ENCODE data around the gene CCDC73. TPM values are rescaled to one million over a fixed set of nuclear protein-coding genes. Genes with fewer than 3 reads are reported as not detected.
"Not testable (repeated sequence)": the region's sequence is repeated elsewhere in the genome, so short reads cannot be mapped to it uniquely, and the experiment has no call there.

Gene CCDC73
- total RNA-seq, 1 experiment from 2014 or later: 0.04 TPM

GRCh38 chr11:32826113-32826512, 31.7 kb upstream of the CCDC73 start:
- peaks cover 29% of the 10 kb centered on the region for H3K27me3 Mint-ChIP-seq (ENCODE audit: low read depth)
- H3K23me2 ChIP-seq (ENCODE audit: insufficient read length, low read depth, low read length, poor library complexity, severe bottlenecking): peaks cover 10% of the 10 kb centered on the region
- no peak for DNase-seq
- H3K27ac Mint-ChIP-seq: no peak overlapping the region
- H3K79me2 ChIP-seq (ENCODE audit: insufficient read depth, low read length): no peaks in the 10 kb centered on the region
- no CpG with 5 or more reads among the region's 3 CpGs for WGBS (ENCODE audit: extremely low coverage, insufficient read length, low lambda C conversion rate)
- H3K56ac ChIP-seq (ENCODE audit: insufficient read length, low read depth, low read length): no peak overlapping the region
- no peak overlapping the region for H3K4me3 Mint-ChIP-seq
- H3K14ac ChIP-seq (ENCODE audit: insufficient read depth, low read length): no peak overlapping the region
- H2AK5ac ChIP-seq (ENCODE audit: insufficient read length, low read length): no peak overlapping the region
- H3K9me3 Mint-ChIP-seq: no peaks in the 10 kb centered on the region
- H3K9ac ChIP-seq (ENCODE audit: extremely low read depth, insufficient read length, low read length): no peak overlapping the region
- H3K4me1 Mint-ChIP-seq: peaks cover 5 to 8% of the 10 kb centered on the region in 2 experiments
- H4K5ac ChIP-seq (ENCODE audit: insufficient read length, low read depth, low read length): no peak overlapping the region
- no peak overlapping the region for H2BK120ac ChIP-seq (ENCODE audit: low read depth, low read length, poor library complexity, severe bottlenecking)
- TF ChIP-seq CTCF (conservative IDR thresholded peaks at IDR 0.05): no peak
- no peaks in the 10 kb centered on the region for H3K4me1 ChIP-seq (ENCODE audit: insufficient read depth, low read length)
- H4K8ac ChIP-seq (replicated peaks; ENCODE audit: insufficient read length, low read depth, low read length): no peak overlapping the region
- no peaks in the 10 kb centered on the region for H4K20me1 ChIP-seq (ENCODE audit: control insufficient read depth, insufficient read depth, insufficient read length)
- no peak overlapping the region for H3K27ac ChIP-seq (ENCODE audit: insufficient read length, low read depth, low read length)
- no peak overlapping the region for H2AFZ ChIP-seq (ENCODE audit: low read length)
- H2BK20ac ChIP-seq (ENCODE audit: low read depth, low read length, poor library complexity, severe bottlenecking): no peak overlapping the region
- H2BK12ac ChIP-seq (ENCODE audit: insufficient read length, low read depth, low read length): no peak overlapping the region
- no peak overlapping the region for H2BK15ac ChIP-seq (ENCODE audit: low read depth, low read length)
- H3K18ac ChIP-seq (ENCODE audit: insufficient read length, low read depth, low read length): no peak overlapping the region
- H2BK5ac ChIP-seq (ENCODE audit: insufficient read length, low read length): no peak overlapping the region
- no peak overlapping the region for H4K91ac ChIP-seq (ENCODE audit: insufficient read length, low read depth, low read length)
- H3K36me3 Mint-ChIP-seq (ENCODE audit: insufficient read depth in 1 of 3, low read depth in 3 of 3): no peaks in the 10 kb centered on the region; a peak in 1 of 7 replicates
- no peak overlapping the region for H3T11ph ChIP-seq (ENCODE audit: low read length)
- no peaks in the 10 kb centered on the region for H3K27me3 ChIP-seq (ENCODE audit: insufficient read depth, low read length)
- no peak overlapping the region for H3K4ac ChIP-seq (ENCODE audit: low read depth, low read length)
- no peaks in the 10 kb centered on the region for H3K9me3 ChIP-seq (ENCODE audit: control insufficient read depth, low read depth, low read length)
- H3K4me2 ChIP-seq (ENCODE audit: insufficient read depth, insufficient read length, low read length): no peak overlapping the region
- no peaks in the 10 kb centered on the region for H3K79me1 ChIP-seq (ENCODE audit: insufficient read depth, low read depth, low read length, poor library complexity, severe bottlenecking)
- no peak overlapping the region for H3K23ac ChIP-seq (ENCODE audit: insufficient read length, low read depth, low read length)

GRCh38 chr11:32823617-32824016, 29.2 kb upstream of the CCDC73 start:
- not testable (repeated sequence) for H2BK20ac ChIP-seq (ENCODE audit: low read depth, low read length, poor library complexity, severe bottlenecking); H3K79me2 ChIP-seq (ENCODE audit: insufficient read depth, low read length); H3K27ac ChIP-seq (ENCODE audit: insufficient read length, low read depth, low read length); H2AFZ ChIP-seq (ENCODE audit: low read length); H3K23me2 ChIP-seq (ENCODE audit: insufficient read length, low read depth, low read length, poor library complexity, severe bottlenecking); H4K91ac ChIP-seq (ENCODE audit: insufficient read length, low read depth, low read length); H3K27me3 Mint-ChIP-seq (ENCODE audit: low read depth); H3K27me3 ChIP-seq (ENCODE audit: insufficient read depth, low read length); H3K56ac ChIP-seq (ENCODE audit: insufficient read length, low read depth, low read length); H3K9ac ChIP-seq (ENCODE audit: extremely low read depth, insufficient read length, low read length); H3K4me3 Mint-ChIP-seq; H4K8ac ChIP-seq (replicated peaks; ENCODE audit: insufficient read length, low read depth, low read length); H3K4me1 Mint-ChIP-seq; H3K9me3 ChIP-seq (ENCODE audit: control insufficient read depth, low read depth, low read length); DNase-seq; H3K4me2 ChIP-seq (ENCODE audit: insufficient read depth, insufficient read length, low read length); H3K4ac ChIP-seq (ENCODE audit: low read depth, low read length); H2BK15ac ChIP-seq (ENCODE audit: low read depth, low read length); H3K79me1 ChIP-seq (ENCODE audit: insufficient read depth, low read depth, low read length, poor library complexity, severe bottlenecking); H3T11ph ChIP-seq (ENCODE audit: low read length); H3K18ac ChIP-seq (ENCODE audit: insufficient read length, low read depth, low read length); H3K9me3 Mint-ChIP-seq; H3K27ac Mint-ChIP-seq; H2AK5ac ChIP-seq (ENCODE audit: insufficient read length, low read length); H2BK12ac ChIP-seq (ENCODE audit: insufficient read length, low read depth, low read length); H4K20me1 ChIP-seq (ENCODE audit: control insufficient read depth, insufficient read depth, insufficient read length); H4K5ac ChIP-seq (ENCODE audit: insufficient read length, low read depth, low read length); H2BK5ac ChIP-seq (ENCODE audit: insufficient read length, low read length); H2BK120ac ChIP-seq (ENCODE audit: low read depth, low read length, poor library complexity, severe bottlenecking); H3K36me3 Mint-ChIP-seq (ENCODE audit: insufficient read depth in 1 of 3, low read depth in 3 of 3); H3K14ac ChIP-seq (ENCODE audit: insufficient read depth, low read length); H3K23ac ChIP-seq (ENCODE audit: insufficient read length, low read depth, low read length); H3K4me1 ChIP-seq (ENCODE audit: insufficient read depth, low read length)
- no CpG with 5 or more reads among the region's 3 CpGs for WGBS (ENCODE audit: extremely low coverage, insufficient read length, low lambda C conversion rate)
